GM18511 (cell line): ENCODE results near the gene ARHGAP22.

Source experiments
- ATAC-seq: cut with Tn5 transposase; IDR thresholded peaks from one replicate; pipeline ENCODE4 v1.9.1; 2021; ENCODE audit warnings: mild to moderate bottlenecking, moderate library complexity; ENCODE audit not compliant: unreplicated experiment

ARHGAP22 gene

GRCh38 chr10:48406204-48406603 is 198.7 kb downstream of the ARHGAP22 start:
- ATAC-seq, result no peak

- no peak for ATAC-seq
These were observed 200.2 kb downstream of the ARHGAP22 start for GRCh38 chr10:48404646-48405045.

GRCh38 chr10:48400850-48401220 is 204.0 kb downstream of the ARHGAP22 start:
- ATAC-seq, result no peak

GRCh38 chr10:48400129-48400849 is 204.6 kb downstream of the ARHGAP22 start:
- ATAC-seq, result no peak

- no peak for ATAC-seq
These were observed 205.3 kb downstream of the ARHGAP22 start for GRCh38 chr10:48399551-48399950.

GRCh38 chr10:48399056-48399541 is 205.8 kb downstream of the ARHGAP22 start:
- no peak for ATAC-seq

GRCh38 chr10:48398261-48398660 is 206.6 kb downstream of the ARHGAP22 start:
- ATAC-seq, result no peak
